GM18870 (cell line): ENCODE measurements around the gene KLHL13.
"Not testable (repeated sequence)": the region's sequence is repeated elsewhere in the genome, so short reads cannot be mapped to it uniquely, and the experiment has no call there.

Experiments
- ATAC-seq: cut with Tn5 transposase; IDR thresholded peaks from one replicate; pipeline ENCODE4 v1.9.1; 2021; ENCODE audit warnings: moderate library complexity; ENCODE audit not compliant: unreplicated experiment

KLHL13 gene, protein sequence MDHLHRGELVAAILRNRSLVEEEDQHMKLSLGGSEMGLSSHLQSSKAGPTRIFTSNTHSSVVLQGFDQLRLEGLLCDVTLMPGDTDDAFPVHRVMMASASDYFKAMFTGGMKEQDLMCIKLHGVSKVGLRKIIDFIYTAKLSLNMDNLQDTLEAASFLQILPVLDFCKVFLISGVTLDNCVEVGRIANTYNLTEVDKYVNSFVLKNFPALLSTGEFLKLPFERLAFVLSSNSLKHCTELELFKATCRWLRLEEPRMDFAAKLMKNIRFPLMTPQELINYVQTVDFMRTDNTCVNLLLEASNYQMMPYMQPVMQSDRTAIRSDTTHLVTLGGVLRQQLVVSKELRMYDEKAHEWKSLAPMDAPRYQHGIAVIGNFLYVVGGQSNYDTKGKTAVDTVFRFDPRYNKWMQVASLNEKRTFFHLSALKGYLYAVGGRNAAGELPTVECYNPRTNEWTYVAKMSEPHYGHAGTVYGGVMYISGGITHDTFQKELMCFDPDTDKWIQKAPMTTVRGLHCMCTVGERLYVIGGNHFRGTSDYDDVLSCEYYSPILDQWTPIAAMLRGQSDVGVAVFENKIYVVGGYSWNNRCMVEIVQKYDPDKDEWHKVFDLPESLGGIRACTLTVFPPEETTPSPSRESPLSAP

GRCh38 chrX:118116713-118117550 is at the start of gene KLHL13:
Gene KLHL13 (minus strand): TSS chrX:118116810. CDS start chrX:118028473, 88,337 bp downstream.
- ATAC-seq: no peak

DNA sequence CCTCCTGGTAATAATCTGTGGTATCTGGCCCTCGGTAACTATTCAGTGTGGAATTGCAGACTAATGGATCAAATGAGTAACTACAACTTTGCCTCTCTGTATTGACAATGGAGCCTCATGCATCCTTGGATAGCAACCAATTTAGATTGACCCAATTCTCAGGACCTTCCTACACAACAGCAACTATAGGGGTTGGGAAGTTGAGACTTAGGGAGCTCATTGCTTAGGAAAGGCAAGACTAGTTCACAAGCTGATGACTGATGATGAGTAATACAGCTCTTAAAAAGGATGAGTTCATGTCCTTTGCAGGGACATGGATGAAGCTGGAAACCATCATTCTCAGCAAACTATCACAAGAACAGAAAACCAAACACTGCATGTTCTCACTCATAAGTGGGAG is 47.5 kb upstream of the KLHL13 start:
- ATAC-seq: no peak

- no peak for ATAC-seq
These were observed 40.5 kb upstream of the KLHL13 start for GRCh38 chrX:118156953-118157608.

GRCh38 chrX:118156254-118156952 is 39.8 kb upstream of the KLHL13 start:
- no peak for ATAC-seq

DNA sequence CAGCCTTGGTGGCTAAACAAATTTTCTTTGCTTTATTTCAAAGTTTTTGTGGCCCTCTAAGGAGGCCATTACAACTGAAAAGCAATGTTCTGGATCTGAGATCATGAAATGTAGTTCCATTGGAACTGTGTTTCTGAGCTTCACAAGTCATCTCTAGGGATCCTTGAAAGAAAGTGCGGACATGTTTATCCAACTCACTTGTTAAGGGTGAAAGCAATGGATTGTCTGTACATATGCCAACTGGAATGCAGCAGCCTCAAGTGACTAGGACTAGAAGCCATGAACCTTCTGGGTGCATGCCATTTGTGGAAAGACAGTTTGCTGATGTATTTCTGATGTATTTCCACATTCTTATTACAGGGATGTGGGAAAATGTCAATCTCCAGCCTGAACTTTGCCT is 36.7 kb upstream of the KLHL13 start:
- no peak for ATAC-seq

GRCh38 chrX:118152721-118153120 is 36.1 kb upstream of the KLHL13 start:
- no peak for ATAC-seq

GRCh38 chrX:118148737-118149136 is 32.1 kb upstream of the KLHL13 start:
- no peak for ATAC-seq

- not testable (repeated sequence) for ATAC-seq
These were observed 31.2 kb upstream of the KLHL13 start for GRCh38 chrX:118147771-118148170.

- no peak for ATAC-seq
These were observed 27.0 kb upstream of the KLHL13 start for GRCh38 chrX:118143578-118143977.

DNA sequence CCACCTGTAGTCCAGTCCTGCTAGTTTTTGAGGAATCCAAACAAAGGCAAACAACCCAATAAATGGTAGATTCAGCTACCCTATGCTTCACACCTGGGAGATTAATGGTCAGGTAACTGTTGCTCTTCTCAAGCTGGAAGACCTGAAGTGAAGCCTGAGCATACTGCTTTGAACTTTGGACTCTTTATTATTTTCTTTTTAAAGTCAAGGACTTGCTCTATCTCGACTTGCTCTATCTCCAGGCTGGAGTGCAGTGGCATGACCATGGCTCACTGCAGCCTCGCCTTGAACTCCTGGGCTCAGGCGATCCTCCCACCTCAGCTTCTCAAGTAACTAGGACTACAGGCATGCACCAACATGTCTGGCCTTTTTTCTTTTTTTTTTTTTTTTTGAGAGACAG is 14.7 kb upstream of the KLHL13 start:
- no peak for ATAC-seq

DNA sequence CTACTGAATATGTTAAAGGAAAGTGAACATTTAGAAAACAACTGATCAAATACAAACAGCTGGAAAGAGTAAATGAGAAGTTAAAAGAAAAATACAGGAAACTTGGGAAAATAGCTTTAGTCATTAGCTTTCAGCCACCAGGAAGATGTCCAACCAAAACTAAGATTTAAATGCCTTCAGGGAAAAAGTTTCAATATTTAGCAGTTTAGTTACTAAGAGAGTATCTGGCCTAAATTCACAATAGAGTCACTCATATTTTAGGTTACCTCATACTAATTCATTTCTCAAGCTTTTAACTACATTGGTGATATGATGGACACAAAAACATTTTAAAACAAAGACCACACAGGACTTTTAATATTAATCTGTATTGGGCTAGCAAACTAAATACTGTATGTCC is 13.1 kb upstream of the KLHL13 start:
- no peak for ATAC-seq

DNA sequence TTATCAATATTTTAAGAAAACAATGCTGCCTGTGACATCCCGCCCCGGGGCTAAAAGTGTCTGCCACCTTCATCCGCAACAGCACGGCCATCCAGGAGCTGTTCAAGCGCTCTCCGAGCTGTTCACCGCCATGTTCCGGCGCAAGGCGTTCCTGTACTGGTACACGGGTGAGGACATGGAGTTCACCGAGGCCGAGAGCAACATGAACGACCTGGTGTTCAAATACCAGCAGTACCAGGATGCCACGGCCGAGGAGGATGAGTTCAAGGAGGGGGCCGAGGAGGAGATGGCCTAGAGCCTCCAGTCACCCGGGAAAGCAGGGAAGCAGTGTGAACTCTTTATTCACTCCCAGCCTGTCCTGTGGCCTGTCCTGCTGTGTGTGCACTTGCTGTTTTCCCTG is 12.1 kb upstream of the KLHL13 start:
- ATAC-seq: no peak

- no peak for ATAC-seq
These were observed 9.7 kb upstream of the KLHL13 start for GRCh38 chrX:118126286-118126685.

DNA sequence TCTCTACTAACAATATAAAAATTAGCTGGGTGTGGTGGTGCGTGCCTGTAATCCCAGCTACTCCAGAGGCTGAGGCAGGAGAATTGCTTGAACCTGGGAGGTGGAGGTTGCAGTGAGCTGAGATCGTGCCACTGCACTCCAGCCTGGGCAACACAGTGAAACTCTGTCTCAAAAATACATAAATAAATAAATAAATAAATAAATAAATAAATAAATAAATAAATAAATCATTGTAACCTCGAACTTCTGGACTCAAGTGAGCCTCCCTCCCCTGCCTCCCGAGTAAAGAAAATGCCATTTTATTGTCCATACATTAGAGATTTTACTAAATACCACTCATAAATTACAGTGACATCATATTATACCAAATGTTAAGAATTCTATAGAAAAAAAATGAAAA is 7.6 kb upstream of the KLHL13 start:
- ATAC-seq: not testable (repeated sequence)

DNA sequence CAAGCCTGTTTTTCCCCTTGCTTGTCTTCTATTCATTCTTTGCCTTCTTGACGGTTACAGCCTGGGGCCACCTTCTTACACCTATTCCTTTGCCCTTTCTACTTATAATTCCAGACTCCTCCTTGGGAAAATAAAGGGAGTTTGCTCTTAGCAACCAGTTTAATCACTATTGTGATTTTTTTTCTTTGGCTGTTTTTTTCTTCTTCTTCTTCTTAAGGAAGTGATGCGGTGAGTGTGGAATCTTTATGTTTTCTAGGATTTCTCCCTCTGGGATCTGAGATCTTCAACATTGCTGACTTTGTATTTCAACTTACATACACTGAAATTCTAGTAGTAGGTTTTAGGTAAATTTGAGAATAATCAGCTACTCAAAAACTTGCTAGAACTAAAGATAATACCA is 1.1 kb upstream of the KLHL13 start:
- ATAC-seq: no peak

- ATAC-seq: no peak
These were observed 477 bp downstream of the KLHL13 start for GRCh38 chrX:118115953-118116712.

GRCh38 chrX:118114971-118115370 is 1.6 kb downstream of the KLHL13 start:
- no peak for ATAC-seq

DNA sequence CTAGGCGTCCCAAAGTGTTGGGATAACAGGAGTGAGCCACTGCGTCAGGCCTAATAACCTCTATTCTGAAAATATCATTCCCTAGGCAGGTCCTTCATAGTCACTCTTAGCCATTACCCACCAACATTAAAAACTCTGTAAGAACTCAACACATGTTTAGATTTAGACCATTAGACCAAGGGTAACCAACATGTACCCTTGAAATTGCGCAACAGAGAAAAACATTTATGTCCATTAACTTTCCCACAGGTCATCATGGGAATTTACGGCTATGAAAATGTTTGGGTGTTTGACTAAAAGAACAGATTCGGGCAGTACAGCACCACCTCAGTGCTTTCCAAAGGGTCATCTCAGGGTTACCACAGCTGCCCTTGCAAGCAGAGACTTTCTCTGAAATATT is 7.5 kb downstream of the KLHL13 start:
- ATAC-seq: no peak

DNA sequence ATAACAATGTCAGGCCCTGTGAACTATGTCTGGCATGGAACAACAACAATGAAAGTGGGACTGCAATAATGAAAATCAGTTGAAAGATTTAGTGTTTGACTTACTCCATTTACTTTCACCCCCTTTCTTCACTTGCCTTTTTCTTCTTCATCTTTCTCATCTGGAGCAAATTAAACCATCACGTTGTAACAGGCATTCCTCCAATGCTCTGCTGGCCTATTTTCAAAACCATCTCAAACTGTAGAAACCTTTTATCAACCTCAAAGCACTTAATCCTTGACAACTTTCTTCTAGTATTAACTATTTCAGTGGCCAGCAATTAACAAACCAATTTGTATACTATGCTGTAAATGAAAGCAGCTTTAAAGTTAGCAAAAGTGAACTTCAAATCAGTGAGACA is 8.3 kb downstream of the KLHL13 start:
- no peak for ATAC-seq

GRCh38 chrX:118100091-118100490 is 16.5 kb downstream of the KLHL13 start:
- ATAC-seq: no peak
